Smooth muscle cell (in vitro differentiated cells): Measurements from ENCODE around the gene CAMK2D. TPM values are rescaled to one million over a fixed set of nuclear protein-coding genes. Genes with fewer than 3 reads are reported as not detected.

ENCODE experiments used
- DNase-seq: peaks from one replicate; lab custom pipeline; 2025; ENCODE audit not compliant: unreplicated experiment; lab: John Stamatoyannopoulos, UW
- H2AFZ ChIP-seq: fragments of 200-600 bp; sonication (generic); 2 replicates; pipeline ENCODE4 v1.6.0; 2016; ENCODE audit warnings: antibody characterized with exemption, low read depth, mild to moderate bottlenecking
- H3F3A ChIP-seq: fragments of 200-600 bp; sonication (generic); 2 replicates; pipeline ENCODE4 v1.6.0; 2017; ENCODE audit warnings: antibody characterized with exemption, low read depth
- H3K27ac ChIP-seq: fragments of 200-600 bp; sonication (generic); 2 replicates; pipeline ENCODE4 v1.5.1; 2016; ENCODE audit warnings: low read depth, mild to moderate bottlenecking
- H3K27me3 ChIP-seq: fragments of 200-600 bp; sonication (generic); 2 replicates; pipeline ENCODE4 v1.6.1; 2016; ENCODE audit warnings: low read depth, mild to moderate bottlenecking
- H3K36me3 ChIP-seq: fragments of 200-600 bp; sonication (generic); 2 replicates; pipeline ENCODE4 v1.5.1; 2016; ENCODE audit warnings: low read depth
- H3K4me1 ChIP-seq: fragments of 200-600 bp; sonication (generic); 2 replicates; pipeline ENCODE4 v1.5.1; 2016; ENCODE audit warnings: low read depth
- H3K4me2 ChIP-seq: fragments of 200-600 bp; sonication (generic); 2 replicates; pipeline ENCODE4 v1.6.0; 2016; ENCODE audit warnings: mild to moderate bottlenecking
- H3K4me3 ChIP-seq: fragments of 200-600 bp; sonication (generic); 2 replicates; pipeline ENCODE4 v1.5.1; 2016; ENCODE audit warnings: mild to moderate bottlenecking
- H3K79me2 ChIP-seq: fragments of 200-600 bp; sonication (generic); 2 replicates; pipeline ENCODE4 v1.6.0; 2016; ENCODE audit warnings: low read depth, mild to moderate bottlenecking
- H3K9ac ChIP-seq: fragments of 200-600 bp; sonication (generic); 2 replicates; pipeline ENCODE4 v1.6.0; 2016; ENCODE audit warnings: low read depth
- H3K9me3 ChIP-seq: fragments of 200-600 bp; sonication (generic); replicated peaks from 2 replicates; pipeline ENCODE4 v1.5.1; 2016; ENCODE audit warnings: low read depth
- H4K20me1 ChIP-seq: fragments of 200-600 bp; sonication (generic); 2 replicates; pipeline ENCODE4 v1.6.0; 2016; ENCODE audit warnings: low read depth
- CTCF ChIP-seq: fragments of 200-600 bp; sonication (generic); IDR thresholded peaks from 2 replicates; pipeline ENCODE4 v1.5.1; 2017; ENCODE audit warnings: borderline replicate concordance, mild to moderate bottlenecking, antibody characterized with exemption; ENCODE audit not compliant: insufficient read depth, poor library complexity, severe bottlenecking
- WGBS: methylation state at CpG from one replicate; pipeline ENCODE4 v1.1.7; 2016; ENCODE audit warnings: low lambda C conversion rate; 5-methylcytosine and 5-hydroxymethylcytosine counted together
- polyA plus RNA-seq: library from polyadenylated mRNA; unstranded; fragments of >200 nt; fragmentation: Nextera tagmentation; extraction: Ambion mirVana; gene quantifications from 2 replicates; pipeline ENCODE4 v1.2.1, GENCODE V29; 2016
- total RNA-seq: library from RNA; depleted of rRNA; stranded (reverse); fragments of >200 nt; gene quantifications from 2 replicates; pipeline ENCODE4 v1.2.3, GENCODE V29; 2014

The CAMK2D gene
- total and polyA plus RNA-seq, 2 experiments from 2014 or later: 17.2 to 36.0 TPM

GRCh38 chr4:113781439-113782040, 20.0 kb upstream of the CAMK2D start:
- no peaks in the 10 kb centered on the region for H4K20me1 ChIP-seq
- TF ChIP-seq CTCF: peak; percentile 81
- no peaks in the 10 kb centered on the region for H3F3A ChIP-seq
- no peaks in the 10 kb centered on the region for H3K79me2 ChIP-seq
- no peak overlapping the region for H3K9ac ChIP-seq
- no peaks in the 10 kb centered on the region for H3K27me3 ChIP-seq
- peak overlapping the region; percentile 9 for H2AFZ ChIP-seq
- no peak for DNase-seq
- no peaks in the 10 kb centered on the region for H3K9me3 ChIP-seq
- H3K36me3 ChIP-seq: no peaks in the 10 kb centered on the region
- 27% methylated on average over 2 of the region's 2 CpGs for WGBS
- H3K4me3 ChIP-seq: no peak overlapping the region
- H3K4me2 ChIP-seq: no peak overlapping the region
- no peaks in the 10 kb centered on the region for H3K4me1 ChIP-seq
- H3K27ac ChIP-seq: no peak overlapping the region

- no peak for TF ChIP-seq CTCF
- Histone ChIP-seq H3K27me3 (no peaks in the 10 kb centered on the region), H3K4me2 (no peak overlapping the region), H3K36me3 (no peaks in the 10 kb centered on the region), H4K20me1 (no peaks in the 10 kb centered on the region), H2AFZ (no peak overlapping the region), H3K9ac (no peak overlapping the region), H3F3A (no peaks in the 10 kb centered on the region), H3K27ac (no peak overlapping the region), H3K79me2 (no peaks in the 10 kb centered on the region), H3K9me3 (no peaks in the 10 kb centered on the region), H3K4me1 (no peaks in the 10 kb centered on the region), H3K4me3 (no peak overlapping the region)
- DNase-seq: no peak
- 88% methylated on average over 11 of the region's 11 CpGs for WGBS
Measured at GRCh38 chr4:113776679-113777078, 15.1 kb upstream of the CAMK2D start.

DNA sequence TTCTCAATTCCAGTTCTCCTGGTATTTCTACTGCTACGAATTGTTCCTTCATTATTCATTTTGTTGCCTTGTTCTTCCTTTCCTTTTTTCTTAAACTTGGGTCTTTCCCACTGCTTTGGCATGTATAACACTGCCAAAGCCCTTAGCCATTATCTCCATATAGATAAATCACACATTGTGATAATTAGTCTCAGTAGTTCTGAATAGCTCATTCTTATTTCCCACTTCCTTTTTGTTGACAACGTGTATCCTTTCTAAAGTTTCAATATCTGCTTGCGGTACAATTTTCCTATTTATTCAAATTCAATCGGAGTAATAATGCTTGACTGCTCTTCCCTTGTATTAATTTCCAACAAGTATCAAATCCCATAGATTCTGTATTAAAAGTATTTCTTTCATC, 14.5 kb upstream of the CAMK2D start:
- no peaks in the 10 kb centered on the region for H3F3A ChIP-seq
- 89% methylated on average over 4 of the region's 4 CpGs for WGBS
- H3K4me2 ChIP-seq: no peak overlapping the region
- TF ChIP-seq CTCF: no peak
- no peak for DNase-seq
- H3K27ac ChIP-seq: no peak overlapping the region
- no peak overlapping the region for H2AFZ ChIP-seq
- H3K4me3 ChIP-seq: no peak overlapping the region
- no peaks in the 10 kb centered on the region for H3K27me3 ChIP-seq
- H4K20me1 ChIP-seq: no peaks in the 10 kb centered on the region
- no peaks in the 10 kb centered on the region for H3K9me3 ChIP-seq
- H3K4me1 ChIP-seq: no peaks in the 10 kb centered on the region
- no peaks in the 10 kb centered on the region for H3K79me2 ChIP-seq
- H3K36me3 ChIP-seq: no peaks in the 10 kb centered on the region
- no peak overlapping the region for H3K9ac ChIP-seq

- no peak overlapping the region for H3K4me3 ChIP-seq
- no peak overlapping the region for H3K4me2 ChIP-seq
- no peak for DNase-seq
- H3K27ac ChIP-seq: no peak overlapping the region
- H3F3A ChIP-seq: no peaks in the 10 kb centered on the region
- TF ChIP-seq CTCF: no peak
- WGBS: 77% methylated on average over 3 of the region's 3 CpGs
- H2AFZ ChIP-seq: no peak overlapping the region
- H3K9ac ChIP-seq: no peak overlapping the region
- H3K79me2 ChIP-seq: no peaks in the 10 kb centered on the region
- no peaks in the 10 kb centered on the region for H4K20me1 ChIP-seq
- no peaks in the 10 kb centered on the region for H3K27me3 ChIP-seq
- no peaks in the 10 kb centered on the region for H3K4me1 ChIP-seq
- no peaks in the 10 kb centered on the region for H3K9me3 ChIP-seq
- no peaks in the 10 kb centered on the region for H3K36me3 ChIP-seq
Measured at GRCh38 chr4:113773756-113774155, 12.2 kb upstream of the CAMK2D start.
